Lung microvascular endothelial cell (primary cell): ENCODE measurements around the gene TMEM72. TPM values are rescaled to one million over a fixed set of nuclear protein-coding genes. Genes with fewer than 3 reads are reported as not detected.
A peak's percentile ranks its signal among the peaks of the same experiment; 100 is the strongest.

Source experiments
- DNase-seq, 2 donors: peaks; one replicate each; pipeline versions ENCODE4 v3.0.0 to v3.0.0-alpha.2; 2010; ENCODE audit warnings: low read depth in 2 of 2
- total RNA-seq: library from RNA; depleted of rRNA; stranded (reverse); fragments of >200 nt; gene quantifications from 2 replicates; pipeline ENCODE4 v1.2.1, GENCODE V29; 2014

The TMEM72 gene
- total RNA-seq, 1 donor from 2014 or later, result not detected

DNA sequence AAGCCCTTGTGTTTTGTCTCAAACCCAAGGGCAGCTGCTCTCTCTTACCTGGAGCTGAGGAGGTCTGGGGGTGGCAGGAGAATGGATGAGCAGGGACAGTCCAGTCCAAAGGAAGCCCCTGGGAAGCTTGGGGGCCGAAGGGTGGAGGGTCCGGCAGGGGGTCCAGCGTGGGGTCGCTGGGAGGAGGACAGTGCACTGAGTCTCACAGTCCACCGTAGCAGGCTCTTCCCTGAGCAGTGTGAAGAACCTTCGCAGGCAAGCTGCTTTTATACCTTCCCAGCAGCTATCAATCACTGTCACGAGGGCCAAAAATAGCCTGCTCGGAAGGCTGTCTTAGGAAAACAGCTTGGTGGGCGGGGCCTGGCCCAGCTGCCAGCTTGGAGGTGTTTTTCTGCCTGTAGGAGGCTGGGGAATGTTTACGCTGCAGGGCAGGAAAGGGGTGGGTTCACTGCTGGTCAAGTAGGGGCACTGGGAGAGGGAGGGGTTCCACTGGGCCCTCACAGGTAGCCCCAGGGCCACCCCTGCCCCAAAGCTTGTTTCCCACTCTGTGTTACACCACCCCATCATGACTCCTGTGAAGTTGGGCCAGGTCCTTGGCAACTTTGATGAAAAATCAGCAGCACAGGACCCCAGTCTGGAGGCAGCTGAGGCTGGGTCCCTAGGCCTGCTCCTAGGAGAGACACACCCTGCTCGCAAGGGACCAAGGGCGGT, 67.6 kb downstream of the TMEM72 start, which contains the start of gene DEPP1:
Gene DEPP1 (minus strand): TSS at position 240 of the 711 bp plus-strand sequence. CDS start 779 bp downstream, outside the sequence.
- DNase-seq, result peak; percentile 90 to 98

DNA sequence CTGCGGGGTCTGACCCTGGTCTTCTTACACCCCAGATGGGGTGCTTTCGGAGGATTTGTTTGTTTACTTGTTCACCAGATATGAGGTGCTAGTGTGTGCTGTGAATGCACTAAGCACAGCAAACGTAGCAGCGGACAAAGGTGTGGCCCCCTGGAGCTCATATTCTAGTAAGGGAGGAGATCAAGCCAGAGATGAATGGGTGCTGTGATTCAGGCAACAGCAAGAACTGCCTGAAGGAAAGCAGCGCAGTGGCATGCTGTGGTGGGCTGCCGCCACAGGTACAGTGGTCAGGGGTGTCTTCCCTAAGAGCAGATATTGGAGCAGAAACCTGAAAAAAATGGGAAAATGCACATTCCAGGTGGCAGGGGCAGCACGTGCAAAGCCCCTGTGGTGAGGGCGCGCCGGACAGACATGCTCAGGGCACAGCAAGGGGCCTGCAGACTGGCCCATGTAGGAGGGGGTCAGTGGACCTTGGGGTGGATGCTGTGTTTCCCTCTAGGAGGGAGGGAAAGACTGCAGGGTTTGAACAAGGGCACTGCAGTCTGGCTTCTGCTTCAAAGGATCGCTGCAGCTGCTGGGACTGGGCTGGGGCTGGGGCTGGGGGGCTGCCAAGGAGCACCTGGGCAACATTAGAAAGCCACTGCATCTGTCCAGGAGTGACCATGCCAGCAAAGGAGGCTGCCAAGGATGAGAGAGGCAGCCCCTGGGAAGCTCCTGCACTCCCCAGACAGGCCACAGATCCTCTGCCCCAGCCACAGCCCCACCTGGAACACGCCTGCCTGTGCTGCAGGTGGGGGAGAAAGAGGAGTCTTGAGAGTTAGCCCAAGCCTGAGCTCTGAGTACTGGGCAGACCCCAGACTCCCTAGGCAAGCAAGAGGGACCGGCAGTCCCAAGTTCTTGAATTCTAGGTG, 68.4 kb downstream of the TMEM72 start:
- DNase-seq, result no peak

DNA sequence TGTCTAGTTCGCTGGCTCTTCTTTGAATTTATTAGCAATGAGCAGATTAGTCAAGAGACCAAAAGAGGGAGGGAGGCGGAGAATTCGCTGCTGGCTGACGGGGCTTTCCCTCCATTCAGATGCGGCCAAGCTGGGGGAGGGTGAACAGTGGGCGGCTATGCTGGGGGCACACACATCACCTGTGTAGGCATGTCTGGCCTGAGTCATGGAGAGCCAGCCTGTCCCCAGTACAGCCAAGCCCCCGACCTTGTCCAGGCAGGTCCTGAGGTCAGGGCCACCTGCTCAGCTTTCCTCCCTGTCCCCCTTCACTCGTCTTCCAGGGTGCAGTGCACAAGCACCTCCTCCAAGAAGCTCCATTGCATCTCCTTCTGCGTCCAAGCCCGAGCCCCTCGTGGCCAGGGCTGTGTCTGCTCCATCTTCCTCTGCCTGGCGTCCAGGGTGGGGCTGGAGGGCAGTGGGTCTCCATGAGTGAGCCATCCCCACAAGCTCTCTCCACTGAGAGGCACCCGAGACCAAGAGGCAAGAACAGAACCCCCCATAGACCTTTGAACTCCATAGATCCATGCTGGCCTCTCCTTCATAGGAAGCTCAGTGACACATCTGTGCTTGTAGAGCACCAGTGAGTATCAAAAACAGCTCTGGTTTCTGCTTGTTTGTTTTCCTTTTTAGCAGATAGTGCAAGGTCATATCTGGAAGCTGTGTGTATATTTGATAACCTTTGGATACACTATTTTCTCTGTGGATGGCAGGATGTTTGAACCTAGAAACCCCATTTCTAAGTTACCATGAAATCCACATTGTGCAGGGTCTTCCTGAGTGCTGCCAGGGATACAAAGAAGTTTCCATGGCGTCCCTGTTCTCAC, 69.4 kb downstream of the TMEM72 start:
- peak; percentile 37 to 86 for DNase-seq

DNA sequence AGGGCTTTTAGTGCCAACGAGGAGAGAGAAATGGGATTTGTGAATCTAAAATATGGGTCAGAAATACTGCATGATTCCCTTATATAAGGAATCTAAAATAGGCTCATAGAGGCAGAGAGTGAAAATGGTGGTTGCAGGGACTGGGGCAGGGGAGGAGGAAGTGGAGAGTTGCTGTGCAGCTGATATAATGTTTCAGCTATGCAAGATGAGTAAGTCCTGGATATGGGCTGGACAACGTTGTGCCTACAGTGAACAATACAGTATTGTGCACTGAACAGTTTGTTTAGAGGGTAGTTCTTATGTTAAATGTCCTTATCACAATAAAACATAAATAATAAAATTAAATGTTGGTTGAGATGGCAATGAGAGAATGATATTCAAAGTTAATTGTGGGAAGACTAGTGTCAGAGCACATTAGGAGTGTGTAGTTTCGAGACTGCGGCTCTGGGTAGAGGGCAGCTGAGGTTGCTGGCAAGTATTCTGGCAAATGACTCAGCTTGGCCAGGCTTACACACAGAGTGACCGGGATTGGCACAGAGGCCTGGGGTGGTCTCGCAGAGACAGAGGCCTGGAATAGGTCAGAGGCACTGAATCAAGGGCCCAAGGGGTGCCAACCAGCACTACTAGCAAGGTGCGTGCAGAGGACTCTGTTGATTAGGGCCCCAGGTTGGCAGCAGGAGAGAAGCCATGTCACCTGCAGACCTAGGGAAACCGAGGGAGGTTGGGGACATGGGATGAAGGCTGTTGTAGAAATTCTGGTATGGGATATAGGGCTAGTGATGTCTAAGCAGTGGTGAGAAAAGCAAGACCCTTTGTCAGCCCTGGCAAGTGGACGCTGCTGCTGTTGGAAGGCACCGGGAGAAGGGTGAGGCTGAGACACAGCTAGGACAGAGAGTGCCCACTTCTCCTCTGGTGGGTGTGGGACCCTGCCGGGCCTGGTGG, 70.3 kb downstream of the TMEM72 start:
- DNase-seq, result peak; percentile 90 to 93

DNA sequence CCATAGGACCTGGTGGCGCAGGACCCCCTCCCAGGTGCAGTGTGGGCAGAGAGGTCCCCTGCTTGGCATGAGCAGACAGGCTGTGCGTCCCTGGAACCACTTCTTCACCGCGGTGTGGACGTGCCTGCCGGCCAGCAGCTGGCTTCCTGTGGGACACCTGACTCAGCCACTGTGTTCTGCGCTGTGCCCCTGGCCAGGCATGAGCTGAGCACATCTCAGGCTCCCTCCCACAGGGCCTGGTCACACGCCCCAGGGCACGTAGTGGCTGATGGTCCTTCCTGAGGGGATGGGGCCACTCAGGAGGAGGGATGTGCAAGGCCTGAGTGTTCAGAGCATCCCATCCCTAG, 71.0 kb downstream of the TMEM72 start:
- DNase-seq, result peak; percentile 90 to 93

DNA sequence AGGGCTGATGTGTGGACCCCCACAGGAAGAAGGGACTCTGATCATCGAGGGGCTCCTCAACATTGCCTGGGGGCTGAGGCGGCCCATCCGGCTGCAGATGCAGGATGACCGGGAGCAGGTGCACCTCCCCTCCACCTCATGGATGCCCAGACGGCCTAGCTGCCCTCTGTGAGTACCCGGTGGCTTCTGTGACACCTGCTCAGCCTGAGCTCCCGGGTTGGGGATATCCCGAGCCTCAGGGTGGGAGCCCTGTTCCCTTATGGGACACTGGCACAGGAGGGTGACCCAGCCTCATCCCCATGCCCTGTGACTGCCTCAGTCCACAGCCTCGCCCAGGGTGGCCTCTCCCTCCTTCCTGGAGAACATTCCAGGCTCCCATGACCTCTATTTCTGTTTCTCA, 71.4 kb downstream of the TMEM72 start:
- no peak for DNase-seq

DNA sequence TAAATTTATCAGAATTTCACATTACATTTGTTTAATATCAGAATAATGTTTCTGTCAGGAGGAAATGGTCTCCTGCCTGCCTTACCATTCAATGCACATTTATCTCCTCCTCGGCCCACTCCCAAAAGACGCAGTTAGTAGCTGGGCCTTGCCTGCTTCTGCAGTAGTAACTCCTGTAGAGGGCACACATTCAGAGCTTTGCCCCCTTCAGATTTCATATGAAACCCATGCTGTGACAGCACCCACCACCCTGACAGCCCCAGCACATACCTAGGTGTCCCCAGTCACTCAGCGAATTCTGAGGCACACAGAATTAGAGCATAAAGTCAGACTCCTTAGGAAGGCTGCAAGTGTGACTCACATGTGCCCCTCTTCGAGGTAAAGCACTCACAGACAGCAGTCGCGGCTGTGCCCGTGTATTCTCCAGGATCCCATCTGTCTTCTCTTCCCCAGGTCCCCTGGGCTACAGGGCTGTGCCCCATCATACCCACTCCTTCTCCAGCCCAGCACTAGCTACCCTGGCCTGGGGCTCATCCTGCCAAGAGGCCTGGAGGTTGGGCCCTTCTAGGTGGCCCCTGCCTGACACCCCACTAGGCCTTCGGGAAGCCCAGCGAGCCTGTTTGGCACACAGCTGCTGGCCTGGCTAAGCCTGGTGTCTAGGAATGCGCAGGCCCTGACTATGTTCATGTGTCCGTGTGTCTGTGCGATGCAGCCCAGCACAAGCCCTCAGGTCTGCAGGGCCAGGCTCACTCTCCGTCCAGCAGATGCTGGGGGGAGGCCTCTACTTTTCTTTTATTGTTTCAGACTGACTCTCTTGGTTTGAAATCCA, 72.1 kb downstream of the TMEM72 start:
- no peak for DNase-seq

DNA sequence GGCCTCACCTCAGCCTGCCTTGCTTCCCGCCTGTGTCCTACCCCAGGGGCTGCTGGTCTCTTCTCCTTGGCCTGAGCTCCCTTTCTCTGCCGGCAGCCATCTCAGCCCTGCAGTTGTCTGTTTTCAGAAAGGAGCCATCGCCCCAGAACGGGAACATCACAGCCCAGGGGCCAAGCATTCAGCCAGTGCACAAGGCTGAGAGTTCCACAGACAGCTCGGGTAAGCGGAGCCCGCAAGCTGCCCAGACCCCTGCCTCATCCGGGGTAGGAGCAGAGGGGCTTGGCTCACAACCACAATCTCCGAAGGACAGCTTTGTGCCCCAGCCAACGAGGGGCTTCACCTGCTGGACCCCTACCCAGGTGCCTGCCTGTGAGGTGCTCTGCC, 72.8 kb downstream of the TMEM72 start:
- DNase-seq, result no peak

DNA sequence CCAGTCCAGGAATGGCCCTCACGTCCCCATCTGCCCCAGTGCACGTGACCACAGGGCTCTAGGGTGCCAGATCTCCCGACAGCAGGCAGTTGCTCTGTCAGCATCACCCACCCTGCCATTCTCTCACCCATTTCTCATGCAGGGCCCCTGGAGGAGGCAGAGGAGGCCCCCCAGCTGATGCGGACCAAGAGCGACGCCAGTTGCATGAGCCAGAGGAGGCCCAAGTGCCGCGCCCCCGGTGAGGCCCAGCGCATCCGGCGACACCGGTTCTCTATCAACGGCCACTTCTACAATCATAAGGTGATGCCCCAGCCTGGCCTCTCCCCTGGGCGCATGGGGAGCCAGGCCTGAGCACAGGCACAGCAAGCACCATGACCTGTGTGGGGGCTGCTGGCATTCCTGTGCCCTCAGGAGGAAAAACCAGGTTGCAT, 73.5 kb downstream of the TMEM72 start:
- no peak for DNase-seq

DNA sequence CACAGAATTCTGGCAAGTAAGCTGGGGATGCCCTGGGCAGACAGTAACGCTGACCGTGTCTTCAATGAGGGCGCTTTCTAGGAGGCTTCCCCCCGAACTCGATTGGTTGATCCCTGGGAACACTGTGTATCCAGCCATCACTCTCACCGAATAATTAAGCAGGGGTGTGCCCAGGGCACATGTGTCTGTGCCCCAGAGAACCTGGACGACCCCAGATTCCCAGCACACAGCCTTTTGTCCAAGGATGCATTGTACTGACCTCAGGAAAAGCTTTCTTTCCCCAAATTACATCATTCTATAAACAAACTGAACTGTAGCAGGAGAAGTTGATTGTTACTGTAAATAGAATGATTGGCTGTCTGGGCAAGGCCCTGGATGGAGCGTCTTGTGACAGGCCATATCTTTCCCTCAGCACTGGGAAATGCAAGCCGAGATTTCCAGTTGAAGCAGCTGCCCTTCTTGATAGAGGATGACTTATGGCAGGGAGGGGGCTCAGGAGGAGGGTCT, 74.1 kb downstream of the TMEM72 start:
- peak; percentile 45 to 97 for DNase-seq

DNA sequence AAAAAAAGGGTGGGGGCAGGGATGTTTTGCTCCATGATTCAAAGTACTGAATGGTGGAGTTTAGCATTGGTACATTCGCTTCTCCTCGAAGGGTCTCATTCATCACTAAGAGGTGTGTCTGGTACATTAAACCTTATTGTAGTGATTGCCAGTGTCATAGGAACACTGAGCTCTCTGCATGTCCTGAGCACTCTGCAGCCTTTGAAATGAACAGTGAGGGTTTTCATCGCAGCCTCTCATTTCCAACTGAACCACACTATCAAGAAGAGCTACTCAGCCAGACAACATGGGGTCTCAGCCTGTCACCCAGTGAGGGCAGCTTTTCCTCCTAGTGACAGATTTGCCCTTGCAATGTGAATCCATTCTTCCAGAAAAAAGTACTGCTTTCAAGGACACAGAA, 75.0 kb downstream of the TMEM72 start:
- DNase-seq, result no peak

Other genes starting within 250 kb of the TMEM72 start
- gene RASSF4, start 48.5 kb downstream of the TMEM72 start, total RNA-seq, result 6.1 and 14.1 TPM in 2 replicates
- 164 and 225 TPM in 2 replicates for gene DEPP1, start 67.5 kb downstream of the TMEM72 start, total RNA-seq
- gene ZNF22, start 89.6 kb downstream of the TMEM72 start, total RNA-seq, result 30.1 and 39.3 TPM in 2 replicates